RCC 7860 (cell line): ENCODE measurements around the gene RAB5A.
"Not testable (repeated sequence)": the region's sequence is repeated elsewhere in the genome, so short reads cannot be mapped to it uniquely, and the experiment has no call there.

Source experiments
- DNase-seq: peaks from one replicate; pipeline ENCODE4 v3.0.0-alpha.2; 2015; ENCODE audit warnings: low spot score
- FAIRE-seq: peaks from 2 replicates; lab custom pipeline; 2012; peaks lifted over from hg19 to GRCh38; lab: Jason Lieb, UNC

Gene RAB5A

GRCh38 chr3:19947549-19948225, 790 bp downstream of the RAB5A start:
- DNase-seq (no peak), FAIRE-seq (no peak)

- no peak for FAIRE-seq
- no peak for DNase-seq
These were observed 1.3 kb downstream of the RAB5A start for GRCh38 chr3:19948226-19948591.

GRCh38 chr3:19950316-19950715, 3.4 kb downstream of the RAB5A start:
- no peak for FAIRE-seq
- no peak for DNase-seq

- FAIRE-seq (no peak), DNase-seq (no peak)
These were observed 7.8 kb downstream of the RAB5A start for GRCh38 chr3:19954676-19955075.

- not testable (repeated sequence) for FAIRE-seq, DNase-seq
These were observed 10.5 kb downstream of the RAB5A start for GRCh38 chr3:19957354-19957753.

GRCh38 chr3:19959505-19959904, 12.6 kb downstream of the RAB5A start:
- DNase-seq (no peak), FAIRE-seq (no peak)

- DNase-seq, result no peak
- no peak for FAIRE-seq
These were observed 13.8 kb downstream of the RAB5A start for GRCh38 chr3:19960696-19961095.

- no peak for FAIRE-seq
- DNase-seq, result no peak
These were observed 15.1 kb downstream of the RAB5A start for GRCh38 chr3:19961960-19962359.

- no peak for FAIRE-seq
- no peak for DNase-seq
These were observed 20.3 kb downstream of the RAB5A start for GRCh38 chr3:19967208-19967607.

GRCh38 chr3:19967812-19968211, 20.9 kb downstream of the RAB5A start:
- DNase-seq (no peak), FAIRE-seq (no peak)

- FAIRE-seq, result no peak
- DNase-seq, result no peak
These were observed 23.4 kb downstream of the RAB5A start for GRCh38 chr3:19970327-19970726.

GRCh38 chr3:19972054-19972453, 25.2 kb downstream of the RAB5A start:
- no peak for FAIRE-seq

GRCh38 chr3:19988904-19989303, 42.0 kb downstream of the RAB5A start:
- FAIRE-seq, DNase-seq: not testable (repeated sequence)

More at GRCh38 chr3:19972054-19972453, 25.2 kb downstream of the RAB5A start:
- no peak for DNase-seq

- DNase-seq (no peak), FAIRE-seq (no peak)
These were observed 47.9 kb downstream of the RAB5A start for GRCh38 chr3:19994796-19995195.

GRCh38 chr3:19997502-19997901, 50.6 kb downstream of the RAB5A start:
- FAIRE-seq (no peak), DNase-seq (no peak)

- DNase-seq (no peak), FAIRE-seq (no peak)
These were observed 55.0 kb downstream of the RAB5A start for GRCh38 chr3:20001932-20002331.

- FAIRE-seq, result no peak
- no peak for DNase-seq
These were observed 61.1 kb downstream of the RAB5A start for GRCh38 chr3:20007960-20008359.

GRCh38 chr3:20008646-20009045, 61.7 kb downstream of the RAB5A start:
- FAIRE-seq, result no peak

GRCh38 chr3:20012164-20012563, 65.3 kb downstream of the RAB5A start, which contains the start of gene PP2D1:
Gene PP2D1, minus strand, starts transcription at chr3:20012264. Its CDS starts 192 bp downstream, at chr3:20012072.
- no peak for FAIRE-seq
- DNase-seq, result no peak

More at GRCh38 chr3:20008646-20009045, 61.7 kb downstream of the RAB5A start:
- no peak for DNase-seq

GRCh38 chr3:20013396-20013795, 66.5 kb downstream of the RAB5A start:
- DNase-seq, result no peak
- FAIRE-seq, result no peak

- FAIRE-seq (no peak), DNase-seq (no peak)
These were observed 68.6 kb downstream of the RAB5A start for GRCh38 chr3:20015525-20015924.

GRCh38 chr3:20016076-20016475, 69.2 kb downstream of the RAB5A start:
- not testable (repeated sequence) for DNase-seq, FAIRE-seq
